MCF 10A (cell line): ENCODE results near the gene SCARB1. TPM values are rescaled to one million over a fixed set of nuclear protein-coding genes. Genes with fewer than 3 reads are reported as not detected.

Experiments
- BruUV-seq: library from RNA; stranded (reverse); fragments of 400-500 nt; replicated peaks from 2 replicates; lab custom pipeline; 2021; lab: Mats Ljungman, UMichigan
- CTCF ChIA-PET: fragments of 300-600 bp; sonication (Branson Sonifier 250); formaldehyde crosslinking; extraction: SDS; loops from one replicate; lab custom pipeline; 2021; ENCODE audit warnings: antibody characterized with exemption, inconsistent platforms; lab: Yijun Ruan, JAX
- POLR2A ChIA-PET: fragments of 300-600, 350-650 bp; sonication (Branson Sonifier 250); formaldehyde crosslinking; extraction: SDS; loops from one replicate; lab custom pipeline; 2020; ENCODE audit warnings: antibody characterized with exemption, inconsistent platforms; lab: Yijun Ruan, JAX
- DNase-seq: peaks from one replicate; pipeline ENCODE4 v3.0.0-alpha.2; 2018; ENCODE audit not compliant: unreplicated experiment
- H3K27ac Mint-ChIP-seq: one replicate; pipeline ENCODE4 v1.8.0; 2022; ENCODE audit warnings: mild to moderate bottlenecking, low read depth, mixed read lengths; ENCODE audit not compliant: unreplicated experiment
- H3K27me3 Mint-ChIP-seq: one replicate; pipeline ENCODE4 v1.8.0; 2022; ENCODE audit warnings: mixed read lengths; ENCODE audit not compliant: insufficient read depth, unreplicated experiment
- H3K36me3 Mint-ChIP-seq: one replicate; pipeline ENCODE4 v1.8.0; 2022; ENCODE audit warnings: mild to moderate bottlenecking, moderate library complexity, mixed read lengths; ENCODE audit not compliant: insufficient read depth, unreplicated experiment
- H3K4me1 Mint-ChIP-seq: one replicate; pipeline ENCODE4 v1.8.0; 2022; ENCODE audit warnings: mixed read lengths; ENCODE audit not compliant: insufficient read depth, unreplicated experiment
- H3K4me3 Mint-ChIP-seq: one replicate; pipeline ENCODE4 v1.8.0; 2022; ENCODE audit warnings: mild to moderate bottlenecking, moderate library complexity, mixed read lengths; ENCODE audit not compliant: unreplicated experiment
- H3K9me3 Mint-ChIP-seq: one replicate; pipeline ENCODE4 v1.8.0; 2022; ENCODE audit warnings: mixed read lengths; ENCODE audit not compliant: unreplicated experiment
- intact Hi-C: fragments of 100-400 bp; cut with micrococcal nuclease; formaldehyde crosslinking; loops from 2 replicates; pipeline ENCODE4 v1.14.1; 2022
- total RNA-seq: library from RNA; stranded (reverse); gene quantifications from 2 replicates; pipeline ENCODE4 v1.2.3, GENCODE V29; 2022
- TF ChIP-seq, protein P1 (sequence below): fragments of 200-600 bp; IDR thresholded peaks from one replicate; pipeline ENCODE4 v1.8.0; 2022; ENCODE audit warnings: antibody characterized with exemption, mild to moderate bottlenecking; ENCODE audit not compliant: unreplicated experiment

Gene SCARB1
- total RNA-seq, 1 experiment from 2014 or later: 71.0 TPM

DNA sequence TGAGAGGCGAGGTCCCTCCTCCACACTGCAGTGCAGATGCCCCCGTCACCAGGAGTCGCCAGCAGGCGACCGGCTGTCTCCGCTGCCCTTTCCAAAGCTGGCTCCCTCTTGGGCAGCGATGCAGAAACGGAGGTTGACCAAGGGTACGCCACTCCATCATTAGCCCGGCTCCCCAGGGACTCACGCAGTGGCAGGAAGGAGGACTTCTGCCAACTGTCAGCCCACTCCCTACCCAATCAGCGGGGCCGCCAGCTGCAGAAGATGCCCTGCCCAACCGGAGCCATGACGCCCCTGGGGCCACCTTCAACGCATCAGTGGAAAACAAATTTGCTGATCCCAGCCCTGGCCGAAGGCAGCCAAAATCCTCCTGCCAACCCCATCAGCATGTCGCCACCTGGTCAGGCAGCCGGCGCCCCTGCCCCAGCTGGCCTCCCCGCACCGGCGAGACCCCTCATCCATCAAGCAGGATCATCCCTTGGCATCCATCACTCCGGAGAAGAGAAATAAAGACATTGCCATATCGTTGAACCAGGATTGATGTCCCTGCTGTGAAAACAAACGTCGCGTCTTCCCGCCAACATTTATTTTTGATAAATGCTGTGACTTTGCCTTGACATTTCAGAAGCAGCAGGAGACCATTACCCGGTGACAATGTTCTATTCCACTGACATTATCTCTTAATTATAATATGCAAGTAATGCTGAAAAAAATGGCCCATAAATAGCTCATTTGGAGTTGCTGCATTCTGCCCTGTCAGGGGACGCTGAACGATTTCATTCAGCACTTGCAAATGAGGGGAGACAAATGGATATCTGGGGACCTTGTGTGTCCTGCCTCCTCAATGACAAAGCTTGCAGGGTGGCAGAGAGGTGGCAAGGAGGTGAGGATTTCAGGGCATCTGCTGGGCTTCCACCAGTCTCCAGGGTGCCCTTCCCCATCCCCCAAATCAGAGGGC, 105.1 kb downstream of the SCARB1 start:
- Mint-ChIP-seq H3K9me3 (peaks cover 9% of the 10 kb centered on the region), H3K27me3 (no peaks in the 10 kb centered on the region), H3K36me3 (peaks cover 7% of the 10 kb centered on the region), H3K4me3 (no peak overlapping the region), H3K27ac (no peak overlapping the region), H3K4me1 (peaks cover 33% of the 10 kb centered on the region)
- intact Hi-C loops: no loop called here
- CTCF ChIA-PET: interaction anchor here (0.6 to 3.6 kb wide), 3 partner anchors 7 to 565 kb away, joined by 3 to 36 read pairs (median 3); no protein-coding TSS in a partner anchor
- no TSS peak for BruUV-seq
- TF ChIP-seq, protein P1, sequence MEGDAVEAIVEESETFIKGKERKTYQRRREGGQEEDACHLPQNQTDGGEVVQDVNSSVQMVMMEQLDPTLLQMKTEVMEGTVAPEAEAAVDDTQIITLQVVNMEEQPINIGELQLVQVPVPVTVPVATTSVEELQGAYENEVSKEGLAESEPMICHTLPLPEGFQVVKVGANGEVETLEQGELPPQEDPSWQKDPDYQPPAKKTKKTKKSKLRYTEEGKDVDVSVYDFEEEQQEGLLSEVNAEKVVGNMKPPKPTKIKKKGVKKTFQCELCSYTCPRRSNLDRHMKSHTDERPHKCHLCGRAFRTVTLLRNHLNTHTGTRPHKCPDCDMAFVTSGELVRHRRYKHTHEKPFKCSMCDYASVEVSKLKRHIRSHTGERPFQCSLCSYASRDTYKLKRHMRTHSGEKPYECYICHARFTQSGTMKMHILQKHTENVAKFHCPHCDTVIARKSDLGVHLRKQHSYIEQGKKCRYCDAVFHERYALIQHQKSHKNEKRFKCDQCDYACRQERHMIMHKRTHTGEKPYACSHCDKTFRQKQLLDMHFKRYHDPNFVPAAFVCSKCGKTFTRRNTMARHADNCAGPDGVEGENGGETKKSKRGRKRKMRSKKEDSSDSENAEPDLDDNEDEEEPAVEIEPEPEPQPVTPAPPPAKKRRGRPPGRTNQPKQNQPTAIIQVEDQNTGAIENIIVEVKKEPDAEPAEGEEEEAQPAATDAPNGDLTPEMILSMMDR: no peak
- POLR2A ChIA-PET: interaction anchor here (0.6 to 0.7 kb wide), 2 partner anchors 12 to 294 kb away, joined by 3 read pairs; no protein-coding TSS in a partner anchor
- DNase-seq: no peak

GRCh38 chr12:124757329-124757728, 106.3 kb downstream of the SCARB1 start:
- intact Hi-C loops: no loop called here
- Mint-ChIP-seq H3K27ac (no peak overlapping the region), H3K9me3 (peaks cover 9% of the 10 kb centered on the region), H3K4me1 (peaks cover 41% of the 10 kb centered on the region), H3K27me3 (no peaks in the 10 kb centered on the region), H3K4me3 (no peak overlapping the region), H3K36me3 (peaks cover 7% of the 10 kb centered on the region)
- DNase-seq: no peak
- ChIA-PET CTCF (interaction anchor here (0.6 to 3.6 kb wide), 2 partner anchors 9 to 564 kb away, joined by 3 to 36 read pairs; no protein-coding TSS in a partner anchor), POLR2A (no interaction called here)
- TF ChIP-seq, protein P1: no peak
- no TSS peak for BruUV-seq

DNA sequence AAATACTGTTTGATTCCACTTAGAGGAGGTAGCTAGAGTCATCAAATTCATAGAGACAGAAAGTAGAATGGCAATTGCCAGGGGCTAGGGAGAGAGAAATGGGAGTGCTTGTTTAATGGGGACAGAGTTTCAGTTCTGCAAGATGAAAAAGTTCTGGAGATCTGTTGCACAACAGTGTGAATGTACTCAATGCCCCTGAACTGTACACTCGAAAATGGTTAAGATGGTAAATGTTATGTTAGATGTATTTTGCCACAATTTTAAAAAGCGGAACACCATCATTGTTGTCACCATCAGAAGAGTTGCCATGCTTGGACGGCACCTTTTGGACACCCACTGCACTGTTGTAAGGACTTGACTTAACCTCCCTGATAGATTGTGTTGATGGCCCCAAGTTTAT, 106.9 kb downstream of the SCARB1 start:
- Mint-ChIP-seq H3K36me3 (peaks cover 7% of the 10 kb centered on the region), H3K4me1 (peaks cover 44% of the 10 kb centered on the region), H3K4me3 (no peak overlapping the region), H3K27ac (no peak overlapping the region), H3K9me3 (peaks cover 9% of the 10 kb centered on the region), H3K27me3 (no peaks in the 10 kb centered on the region)
- intact Hi-C loops: no loop called here
- ChIA-PET CTCF (interaction anchor here (1.0 to 3.6 kb wide), 2 partner anchors 9 kb away, joined by 3 to 36 read pairs; no protein-coding TSS in a partner anchor), POLR2A (interaction anchor here (1.1 to 2.3 kb wide), 4 partner anchors 8 to 238 kb away, joined by 4 to 23 read pairs (median 13); no protein-coding TSS in a partner anchor)
- no TSS peak for BruUV-seq
- no peak for DNase-seq
- TF ChIP-seq, protein P1: no peak

DNA sequence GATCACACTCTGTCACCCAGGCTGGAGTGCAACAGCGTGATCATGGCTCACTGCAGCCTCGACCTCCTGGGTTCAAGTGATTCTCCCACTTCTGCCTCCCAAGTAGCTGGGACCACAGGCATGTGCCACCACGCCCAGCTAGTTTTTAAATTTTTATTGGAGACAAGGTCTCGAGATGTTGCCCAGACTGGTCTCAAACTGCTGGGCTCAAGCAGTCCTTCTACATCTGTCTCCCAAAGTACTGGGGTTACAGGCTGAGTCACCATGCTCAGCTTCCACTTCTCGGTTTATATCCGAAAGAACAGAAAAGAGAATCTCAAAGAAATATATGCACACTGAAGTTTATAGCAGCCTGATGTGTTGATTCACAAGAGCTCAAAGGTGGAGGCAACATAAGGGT, 107.5 kb downstream of the SCARB1 start:
- CTCF ChIA-PET: interaction anchor here (0.7 to 3.6 kb wide), 6 partner anchors 8 to 256 kb away, joined by 3 to 36 read pairs (median 4); no protein-coding TSS in a partner anchor
- Mint-ChIP-seq H3K27ac (no peak overlapping the region), H3K9me3 (peaks cover 9% of the 10 kb centered on the region), H3K27me3 (no peaks in the 10 kb centered on the region), H3K36me3 (peaks cover 7% of the 10 kb centered on the region), H3K4me3 (no peak overlapping the region), H3K4me1 (peaks cover 44% of the 10 kb centered on the region)
- POLR2A ChIA-PET: interaction anchor here (1.1 to 2.3 kb wide), 5 partner anchors 9 to 726 kb away, joined by 3 to 23 read pairs (median 10); no protein-coding TSS in a partner anchor
- TF ChIP-seq, protein P1: no peak
- no TSS peak for BruUV-seq
- intact Hi-C loops: no loop called here
- DNase-seq: no peak
